ENCODE results near the gene RNF168.

GRCh38 chr3:196477678-196478077, 25.9 kb downstream of the RNF168 start:
- TF ChIP-seq POLR2A (IDR thresholded peaks at IDR 0.05) (no peak), CTCF (IDR thresholded peaks at IDR 0.05) (no peak)
